ENCODE data around the gene FBXO8. TPM values are rescaled to one million over a fixed set of nuclear protein-coding genes. Genes with fewer than 3 reads are reported as not detected.
"Not testable (repeated sequence)": the region's sequence is repeated elsewhere in the genome, so short reads cannot be mapped to it uniquely, and the experiment has no call there.

Gene FBXO8
- total RNA-seq, 3 donors from 2014 or later = 13.5 to 15.9 (median 14.4) TPM

DNA sequence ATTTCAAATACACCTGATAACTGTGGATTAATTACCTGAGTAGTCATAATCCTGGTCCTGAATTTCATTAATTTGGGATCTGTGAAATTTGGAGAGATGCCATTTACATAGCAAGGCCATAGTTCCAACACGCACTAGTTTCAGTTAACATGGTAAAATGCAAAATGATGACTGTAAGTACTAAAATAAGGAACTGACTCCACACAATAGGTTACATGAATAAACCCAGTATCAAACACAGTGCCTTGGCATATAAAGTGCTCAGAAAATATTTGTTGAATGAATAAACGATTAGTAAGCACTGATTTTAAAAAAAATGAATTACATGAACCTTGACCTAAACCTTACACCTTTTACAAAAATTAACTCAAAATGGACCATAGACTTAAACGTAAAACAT is 9.0 kb downstream of the FBXO8 start:
- Mint-ChIP-seq H3K36me3 (ENCODE audit: insufficient read depth) (peaks cover 9% of the 10 kb centered on the region), H3K4me3 (no peak overlapping the region), H3K27me3 (ENCODE audit: low read depth) (no peaks in the 10 kb centered on the region), H3K4me1 (ENCODE audit: low read depth) (peaks cover 34% of the 10 kb centered on the region), H3K9me3 (no peaks in the 10 kb centered on the region)
- DNase-seq (no peak), ATAC-seq (no peak)

DNA sequence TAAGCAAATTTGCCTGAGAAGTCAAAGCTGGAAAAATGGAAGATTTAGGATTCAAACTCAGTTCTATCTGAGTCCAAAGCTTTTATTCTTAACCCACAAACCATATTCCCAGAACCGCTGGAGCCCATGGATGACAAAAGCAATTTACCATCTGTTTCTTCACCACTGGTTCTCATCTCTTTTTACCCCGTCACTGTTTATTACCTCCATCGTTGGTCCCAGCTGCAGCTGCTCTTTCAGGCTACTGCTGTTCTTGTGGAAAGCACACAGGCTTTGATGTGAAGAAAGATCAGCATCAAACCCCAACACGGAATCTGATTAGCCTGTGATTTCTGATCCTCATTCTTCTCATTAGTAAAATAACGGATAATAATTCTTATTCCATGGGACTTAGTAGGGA is 9.5 kb downstream of the FBXO8 start:
- no peak for ATAC-seq
- Mint-ChIP-seq H3K27me3 (ENCODE audit: low read depth) (no peaks in the 10 kb centered on the region), H3K36me3 (ENCODE audit: insufficient read depth) (peaks cover 6% of the 10 kb centered on the region), H3K4me1 (ENCODE audit: low read depth) (peaks cover 29% of the 10 kb centered on the region), H3K4me3 (no peak overlapping the region), H3K9me3 (no peaks in the 10 kb centered on the region)
- no peak for DNase-seq

DNA sequence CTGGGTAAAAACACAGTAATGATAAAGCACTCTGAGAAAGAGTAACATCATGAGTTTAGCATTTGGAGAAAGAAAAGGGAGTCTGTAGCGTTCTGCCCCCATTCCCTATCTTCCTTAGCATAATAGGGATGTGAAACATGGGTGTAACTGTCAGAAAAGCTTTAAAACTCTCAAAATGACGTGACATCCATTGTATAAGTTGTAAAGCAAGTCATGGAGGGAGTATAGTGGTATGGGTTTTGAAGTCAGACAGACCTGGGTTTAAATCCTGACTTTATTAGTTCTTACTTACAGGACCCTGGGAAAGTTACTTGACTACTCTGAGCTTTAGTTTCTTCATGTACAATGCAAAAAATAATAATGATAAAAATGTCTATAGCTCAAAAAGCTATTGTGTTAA is 17.1 kb downstream of the FBXO8 start:
- Mint-ChIP-seq H3K9me3 (no peaks in the 10 kb centered on the region), H3K4me1 (ENCODE audit: low read depth) (peaks cover 15% of the 10 kb centered on the region), H3K27me3 (ENCODE audit: low read depth) (no peaks in the 10 kb centered on the region), H3K4me3 (no peak overlapping the region), H3K36me3 (ENCODE audit: insufficient read depth) (peaks cover 12% of the 10 kb centered on the region)
- ATAC-seq (no peak), DNase-seq (no peak)

DNA sequence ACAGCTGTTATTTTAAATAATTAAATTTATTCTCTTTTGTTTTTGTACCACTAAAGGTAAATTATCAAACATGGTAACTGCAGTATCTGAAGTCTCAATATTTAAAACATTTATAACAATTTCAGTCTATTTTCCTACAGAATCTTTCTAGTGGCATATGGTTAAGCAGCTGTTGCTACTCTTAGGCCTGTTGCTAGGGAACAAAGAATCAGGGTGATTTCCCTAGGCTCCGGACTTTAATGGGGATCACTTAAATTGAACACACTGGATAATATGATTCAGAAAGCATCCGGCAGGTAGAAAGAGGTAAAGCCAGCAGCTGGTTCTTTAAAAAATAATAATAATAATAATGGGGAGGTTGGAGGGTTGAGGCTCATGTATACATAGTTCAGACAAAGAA is 17.6 kb downstream of the FBXO8 start:
- peaks cover 11% of the 10 kb centered on the region for H3K4me1 Mint-ChIP-seq (ENCODE audit: low read depth)
- H3K36me3 Mint-ChIP-seq (ENCODE audit: insufficient read depth) = peaks cover 11% of the 10 kb centered on the region
- DNase-seq (no peak), ATAC-seq (no peak)
- H3K9me3 Mint-ChIP-seq = no peaks in the 10 kb centered on the region
- H3K27me3 Mint-ChIP-seq (ENCODE audit: low read depth) = no peaks in the 10 kb centered on the region
- no peak overlapping the region for H3K4me3 Mint-ChIP-seq

DNA sequence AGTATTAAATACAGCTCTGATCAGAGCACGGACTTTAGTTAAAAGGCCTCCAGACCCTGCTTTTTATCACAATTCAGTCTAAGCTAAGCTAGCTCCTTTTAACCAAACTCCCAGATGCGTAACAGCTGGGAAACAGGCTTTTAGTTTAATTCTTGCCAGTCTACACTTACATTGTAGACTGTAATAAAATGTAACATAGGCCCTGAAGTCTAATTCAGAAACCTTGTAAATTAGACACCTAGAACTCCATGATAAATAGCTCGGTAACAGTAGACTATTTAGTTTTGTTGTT is 20.1 kb downstream of the FBXO8 start:
- Mint-ChIP-seq H3K4me3 (no peak overlapping the region), H3K27me3 (ENCODE audit: low read depth) (no peaks in the 10 kb centered on the region), H3K4me1 (ENCODE audit: low read depth) (peaks cover 10% of the 10 kb centered on the region), H3K36me3 (ENCODE audit: insufficient read depth) (peaks cover 4% of the 10 kb centered on the region), H3K9me3 (no peaks in the 10 kb centered on the region)
- ATAC-seq (no peak), DNase-seq (no peak)

- Mint-ChIP-seq H3K27me3 (ENCODE audit: low read depth) (no peaks in the 10 kb centered on the region), H3K9me3 (no peaks in the 10 kb centered on the region), H3K4me1 (ENCODE audit: low read depth) (peaks cover 10% of the 10 kb centered on the region), H3K4me3 (no peak overlapping the region), H3K36me3 (ENCODE audit: insufficient read depth) (peaks cover 4% of the 10 kb centered on the region)
- ATAC-seq (no peak), DNase-seq (no peak)
Measured at GRCh38 chr4:174262624-174263444, 20.6 kb downstream of the FBXO8 start.

DNA sequence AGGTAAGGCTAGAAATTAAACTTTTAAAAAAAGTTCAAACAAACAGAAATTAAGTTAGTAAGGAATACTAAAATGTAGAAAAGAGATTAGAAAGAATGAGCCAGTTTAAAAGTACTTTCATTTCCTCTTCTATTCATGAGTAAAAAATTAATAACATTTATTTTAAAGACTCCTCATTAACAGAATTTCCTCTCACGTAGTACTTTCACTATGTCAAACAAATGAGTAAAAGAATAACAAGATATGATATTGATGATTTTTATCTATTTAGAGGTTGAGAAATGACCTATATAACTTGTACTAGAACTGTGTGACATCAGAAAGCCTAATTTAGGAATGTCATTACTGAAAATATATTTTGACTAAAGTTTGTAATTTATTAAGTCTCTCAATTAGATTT is 22.0 kb downstream of the FBXO8 start:
- not testable (repeated sequence) for H3K4me3 Mint-ChIP-seq; H3K36me3 Mint-ChIP-seq (ENCODE audit: insufficient read depth); H3K9me3 Mint-ChIP-seq; DNase-seq; H3K27me3 Mint-ChIP-seq (ENCODE audit: low read depth); ATAC-seq
- peaks cover 10% of the 10 kb centered on the region for H3K4me1 Mint-ChIP-seq (ENCODE audit: low read depth)

GRCh38 chr4:174260099-174260498 is 23.4 kb downstream of the FBXO8 start:
- ATAC-seq = no peak
- H3K4me3 Mint-ChIP-seq = no peak overlapping the region
- peaks cover 10% of the 10 kb centered on the region for H3K4me1 Mint-ChIP-seq (ENCODE audit: low read depth)
- DNase-seq = no peak
- no peaks in the 10 kb centered on the region for H3K9me3 Mint-ChIP-seq
- peaks cover 10% of the 10 kb centered on the region for H3K36me3 Mint-ChIP-seq (ENCODE audit: insufficient read depth)
- H3K27me3 Mint-ChIP-seq (ENCODE audit: low read depth) = no peaks in the 10 kb centered on the region

GRCh38 chr4:174259580-174259979 is 23.9 kb downstream of the FBXO8 start:
- Mint-ChIP-seq H3K4me1 (ENCODE audit: low read depth) (peaks cover 8% of the 10 kb centered on the region), H3K4me3 (no peak overlapping the region), H3K27me3 (ENCODE audit: low read depth) (no peaks in the 10 kb centered on the region), H3K36me3 (ENCODE audit: insufficient read depth) (peaks cover 12% of the 10 kb centered on the region), H3K9me3 (no peaks in the 10 kb centered on the region)
- DNase-seq (no peak), ATAC-seq (no peak)

GRCh38 chr4:174256277-174256713 is 27.2 kb downstream of the FBXO8 start:
- peaks cover 10% of the 10 kb centered on the region for H3K4me1 Mint-ChIP-seq (ENCODE audit: low read depth)
- peaks cover 16% of the 10 kb centered on the region for H3K36me3 Mint-ChIP-seq (ENCODE audit: insufficient read depth)
- no peak for DNase-seq
- H3K27me3 Mint-ChIP-seq (ENCODE audit: low read depth) = no peaks in the 10 kb centered on the region
- H3K4me3 Mint-ChIP-seq = no peak overlapping the region
- H3K9me3 Mint-ChIP-seq = no peaks in the 10 kb centered on the region
- ATAC-seq = no peak

- ATAC-seq (no peak), DNase-seq (no peak)
- Mint-ChIP-seq H3K36me3 (ENCODE audit: insufficient read depth) (peaks cover 16% of the 10 kb centered on the region), H3K4me1 (ENCODE audit: low read depth) (peaks cover 10% of the 10 kb centered on the region), H3K4me3 (no peak overlapping the region), H3K9me3 (no peaks in the 10 kb centered on the region), H3K27me3 (ENCODE audit: low read depth) (no peaks in the 10 kb centered on the region)
Measured at GRCh38 chr4:174255786-174256185, 27.7 kb downstream of the FBXO8 start.

DNA sequence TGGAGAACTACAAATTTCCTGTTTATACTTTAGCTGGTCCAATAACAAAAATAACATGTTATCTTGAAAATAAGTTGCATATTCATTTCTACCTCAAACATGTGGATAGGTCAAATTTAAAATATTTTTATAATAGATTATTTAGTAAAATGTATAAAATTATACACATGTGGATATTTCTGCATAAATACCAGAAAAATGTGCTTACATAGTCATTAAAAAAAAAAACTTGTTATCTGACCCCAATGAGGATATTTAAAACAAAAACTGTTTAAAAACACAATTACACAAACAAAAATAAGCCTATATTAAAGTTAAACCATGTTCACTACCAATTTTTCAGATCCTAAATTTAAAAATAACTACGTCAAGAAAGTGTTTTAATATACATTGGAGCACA is 28.1 kb downstream of the FBXO8 start:
- Mint-ChIP-seq H3K27me3 (ENCODE audit: low read depth) (no peaks in the 10 kb centered on the region), H3K4me3 (no peak overlapping the region), H3K36me3 (ENCODE audit: insufficient read depth) (peaks cover 19% of the 10 kb centered on the region), H3K4me1 (ENCODE audit: low read depth) (peaks cover 10% of the 10 kb centered on the region), H3K9me3 (no peaks in the 10 kb centered on the region)
- ATAC-seq (no peak), DNase-seq (no peak)

GRCh38 chr4:174254613-174255012 is 28.9 kb downstream of the FBXO8 start:
- no peak for ATAC-seq
- peaks cover 10% of the 10 kb centered on the region for H3K4me1 Mint-ChIP-seq (ENCODE audit: low read depth)

GRCh38 chr4:174252412-174252811 is 31.1 kb downstream of the FBXO8 start:
- ATAC-seq (no peak), DNase-seq (no peak)
- Mint-ChIP-seq H3K4me1 (ENCODE audit: low read depth) (peaks cover 10% of the 10 kb centered on the region), H3K36me3 (ENCODE audit: insufficient read depth) (peaks cover 19% of the 10 kb centered on the region), H3K27me3 (ENCODE audit: low read depth) (no peaks in the 10 kb centered on the region), H3K4me3 (no peak overlapping the region), H3K9me3 (no peaks in the 10 kb centered on the region)

More at GRCh38 chr4:174254613-174255012, 28.9 kb downstream of the FBXO8 start:
- Mint-ChIP-seq H3K9me3 (no peaks in the 10 kb centered on the region), H3K36me3 (ENCODE audit: insufficient read depth) (peaks cover 21% of the 10 kb centered on the region), H3K4me3 (no peak overlapping the region), H3K27me3 (ENCODE audit: low read depth) (no peaks in the 10 kb centered on the region)
- no peak for DNase-seq

DNA sequence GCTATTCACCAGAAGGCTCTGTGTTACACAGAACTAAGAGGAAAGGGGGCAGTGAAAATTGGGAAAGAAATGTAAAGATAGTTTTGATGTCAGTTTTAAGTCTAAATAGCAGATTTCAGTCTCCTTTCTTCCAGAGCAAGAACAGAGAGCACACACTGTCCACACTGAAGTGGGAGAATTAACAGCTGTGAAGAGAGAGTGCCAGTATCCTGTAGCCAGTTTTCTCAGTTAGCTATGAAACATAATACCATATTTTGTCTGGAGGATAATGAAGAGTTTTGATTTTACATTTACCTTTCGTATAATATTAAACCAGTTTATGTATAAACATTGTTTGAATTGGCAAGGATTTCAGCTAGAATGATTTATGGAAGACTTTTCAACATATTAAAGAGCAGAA is 35.1 kb downstream of the FBXO8 start:
- Mint-ChIP-seq H3K36me3 (ENCODE audit: insufficient read depth) (peaks cover 7% of the 10 kb centered on the region), H3K27me3 (ENCODE audit: low read depth) (no peaks in the 10 kb centered on the region), H3K4me3 (no peak overlapping the region), H3K9me3 (no peaks in the 10 kb centered on the region), H3K4me1 (ENCODE audit: low read depth) (peaks cover 3% of the 10 kb centered on the region)
- ATAC-seq (no peak), DNase-seq (no peak)
